HepG2 (cell line): ENCODE data around the gene ADGRB2. TPM values are rescaled to one million over a fixed set of nuclear protein-coding genes. Genes with fewer than 3 reads are reported as not detected.

Experiments used
- DNMT3B ChIP-seq: conservative IDR thresholded peaks from 2 replicates; pipeline ENCODE4 v1.6.1; 2016; ENCODE audit warnings: missing biosample characterization, control low read depth
- ETV5 ChIP-seq: IDR thresholded peaks from 2 replicates; pipeline ENCODE4 v1.6.1; 2018; ENCODE audit warnings: missing biosample characterization, missing genetic modification reagents, inconsistent platforms, borderline replicate concordance
- FLYWCH1 ChIP-seq: sonication (generic); formaldehyde crosslinking; IDR thresholded peaks from 2 replicates; pipeline ENCODE4 v1.8.1; 2023; ENCODE audit warnings: mild to moderate bottlenecking, missing genetic modification reagents
- FOXP4 ChIP-seq: sonication (generic); formaldehyde crosslinking; IDR thresholded peaks from 2 replicates; pipeline ENCODE4 v1.4.0; 2020; ENCODE audit warnings: missing genetic modification reagents
- HOXA3 ChIP-seq: sonication (generic); formaldehyde crosslinking; IDR thresholded peaks from 2 replicates; pipeline ENCODE4 v1.5.0; 2020; ENCODE audit warnings: missing genetic modification reagents
- MED1 ChIP-seq: sonication (generic); formaldehyde crosslinking; IDR thresholded peaks from 2 replicates; pipeline ENCODE4 v1.4.0; 2020; ENCODE audit warnings: missing genetic modification reagents
- MLLT10 ChIP-seq: sonication (generic); formaldehyde crosslinking; IDR thresholded peaks from 2 replicates; pipeline ENCODE4 v1.4.0; 2020; ENCODE audit warnings: missing genetic modification reagents
- MTF1 ChIP-seq: sonication (generic); formaldehyde crosslinking; IDR thresholded peaks from 2 replicates; pipeline ENCODE4 v1.5.0; 2020; ENCODE audit warnings: missing genetic modification reagents
- NAIF1 ChIP-seq: sonication (generic); formaldehyde crosslinking; IDR thresholded peaks from 2 replicates; pipeline ENCODE4 v1.5.0; 2020; ENCODE audit warnings: mild to moderate bottlenecking, missing genetic modification reagents, borderline replicate concordance
- RARA ChIP-seq: IDR thresholded peaks from 2 replicates; pipeline ENCODE4 v1.6.1; 2016; ENCODE audit warnings: missing genetic modification reagents, missing compliant biosample characterization
- SMAD3 ChIP-seq: sonication (generic); formaldehyde crosslinking; IDR thresholded peaks from 2 replicates; pipeline ENCODE4 v1.4.0; 2020; ENCODE audit warnings: missing genetic modification reagents
- YEATS4 ChIP-seq: sonication (generic); formaldehyde crosslinking; IDR thresholded peaks from 2 replicates; pipeline ENCODE4 v1.4.0; 2020; ENCODE audit warnings: missing genetic modification reagents, borderline replicate concordance
- ZBTB42 ChIP-seq: sonication (generic); formaldehyde crosslinking; IDR thresholded peaks from 2 replicates; pipeline ENCODE4 v1.5.0; 2020; ENCODE audit warnings: mild to moderate bottlenecking, missing genetic modification reagents
- ZFAT ChIP-seq: sonication (generic); formaldehyde crosslinking; conservative IDR thresholded peaks from 2 replicates; pipeline ENCODE4 v1.8.1; 2023; ENCODE audit warnings: missing genetic modification reagents, inconsistent platforms
- ZMAT3 ChIP-seq: sonication (generic); formaldehyde crosslinking; conservative IDR thresholded peaks from 2 replicates; pipeline ENCODE4 v1.7.0; 2021; ENCODE audit warnings: missing genetic modification reagents
- ZNF205 ChIP-seq: IDR thresholded peaks from 2 replicates; pipeline ENCODE4 v1.6.1; 2018; ENCODE audit warnings: missing biosample characterization, missing genetic modification reagents
- ZNF232 ChIP-seq: sonication (generic); formaldehyde crosslinking; IDR thresholded peaks from 2 replicates; pipeline ENCODE4 v1.4.0; 2020; ENCODE audit warnings: missing genetic modification reagents, borderline replicate concordance
- ZNF563 ChIP-seq: sonication (generic); formaldehyde crosslinking; IDR thresholded peaks from 2 replicates; pipeline ENCODE4 v1.8.0; 2022; ENCODE audit warnings: mild to moderate bottlenecking, moderate library complexity, missing genetic modification reagents
- ZNF713 ChIP-seq: sonication (generic); formaldehyde crosslinking; IDR thresholded peaks from 2 replicates; pipeline ENCODE4 v1.4.0; 2020; ENCODE audit warnings: mild to moderate bottlenecking, missing genetic modification reagents
- ZNF737 ChIP-seq: sonication (generic); formaldehyde crosslinking; IDR thresholded peaks from 2 replicates; pipeline ENCODE4 v1.5.0; 2020; ENCODE audit warnings: missing genetic modification reagents, mild to moderate bottlenecking, borderline replicate concordance
- ZNF878 ChIP-seq: sonication (generic); formaldehyde crosslinking; IDR thresholded peaks from 2 replicates; pipeline ENCODE4 v1.8.1; 2023; ENCODE audit warnings: mild to moderate bottlenecking, missing genetic modification reagents, moderate library complexity
- ZNF883 ChIP-seq: sonication (generic); formaldehyde crosslinking; IDR thresholded peaks from 2 replicates; pipeline ENCODE4 v1.5.1; 2020; ENCODE audit warnings: mild to moderate bottlenecking, missing genetic modification reagents; ENCODE audit errors: not compliant biosample characterization
- ZSCAN25 ChIP-seq: sonication (generic); formaldehyde crosslinking; IDR thresholded peaks from 2 replicates; pipeline ENCODE4 v1.8.0; 2022; ENCODE audit warnings: mild to moderate bottlenecking, missing genetic modification reagents
- polyA plus RNA-seq, 8 experiments: library from polyadenylated mRNA; depleted of rRNA in 3 of 8; stranded (reverse) in 7 of 8; unstranded in 1 of 8; fragments of >200 nt; fragmentation: Illumina TruSeq in 4 of 8; extraction: Trizol in 4 of 8; gene quantifications; 2 replicates each; pipeline versions ENCODE4 v1.2.1 to v1.2.3, GENCODE V29; 2011 to 2016; ENCODE audit warnings: low read depth in 4 of 8, missing spikeins in 1 of 8, mixed read lengths in 1 of 8; ENCODE audit not compliant: insufficient read depth in 1 of 8
- total RNA-seq, 5 experiments: library from RNA; depleted of rRNA; stranded (reverse); fragments of >200 nt; fragmentation: Illumina TruSeq; extraction: Trizol; gene quantifications; 2 replicates each; pipeline ENCODE4 v1.2.3, GENCODE V29; 2016; ENCODE audit warnings: low read depth in 1 of 5
- TF ChIP-seq, protein P1 (sequence below): sonication (generic); formaldehyde crosslinking; IDR thresholded peaks from 2 replicates; pipeline ENCODE4 v1.4.0; 2020; ENCODE audit warnings: missing genetic modification reagents, borderline replicate concordance
- TF ChIP-seq, protein P2 (sequence below): sonication (generic); formaldehyde crosslinking; IDR thresholded peaks from 2 replicates; pipeline ENCODE4 v1.4.0; 2020; ENCODE audit warnings: missing genetic modification reagents

ADGRB2 gene
- total and polyA plus RNA-seq, 2 of the 13 experiments (the other 11 are each of a cell fraction or from before 2014, with no cell fraction given), result 0.03 to 0.09 TPM

- peak; percentile 30; the same call in 1 of the 2 replicates for TF ChIP-seq ETV5 (CRISPR knock-in tag)
- TF ChIP-seq ZNF563 (CRISPR knock-in tag), result 0 out of 2 replicates have a peak, but pooled peaks have one; percentile 43
- 0 out of 2 replicates have a peak, but pooled peaks have one; percentile 74 for TF ChIP-seq MTF1 (CRISPR knock-in tag)
- TF ChIP-seq YEATS4 (CRISPR knock-in tag), result 0 out of 2 replicates have a peak, but pooled peaks have one; percentile 21
- TF ChIP-seq SMAD3, result peak; percentile 59; the same call in 1 of the 2 replicates
- peak; percentile 60 for TF ChIP-seq RARA (CRISPR knock-in tag)
- peak; percentile 39; the same call in 1 of the 2 replicates for TF ChIP-seq MED1
- TF ChIP-seq DNMT3B (CRISPR knock-in tag), result peak; percentile 68; the same call in 1 of the 2 replicates
- TF ChIP-seq ZNF878 (CRISPR knock-in tag), result peak; percentile 75; the same call in 1 of the 2 replicates
- TF ChIP-seq ZSCAN25, result no peak
- 0 out of 2 replicates have a peak, but pooled peaks have one; percentile 40 for TF ChIP-seq ZFAT (CRISPR knock-in tag)
- 0 out of 2 replicates have a peak, but pooled peaks have one; percentile 66 for TF ChIP-seq ZNF205 (CRISPR knock-in tag)
- TF ChIP-seq FLYWCH1 (CRISPR knock-in tag), result no peak
- peak; percentile 96 for TF ChIP-seq ZNF232 (CRISPR knock-in tag)
- TF ChIP-seq FOXP4, result peak; percentile 24; the same call in 1 of the 2 replicates
- TF ChIP-seq, protein P1, sequence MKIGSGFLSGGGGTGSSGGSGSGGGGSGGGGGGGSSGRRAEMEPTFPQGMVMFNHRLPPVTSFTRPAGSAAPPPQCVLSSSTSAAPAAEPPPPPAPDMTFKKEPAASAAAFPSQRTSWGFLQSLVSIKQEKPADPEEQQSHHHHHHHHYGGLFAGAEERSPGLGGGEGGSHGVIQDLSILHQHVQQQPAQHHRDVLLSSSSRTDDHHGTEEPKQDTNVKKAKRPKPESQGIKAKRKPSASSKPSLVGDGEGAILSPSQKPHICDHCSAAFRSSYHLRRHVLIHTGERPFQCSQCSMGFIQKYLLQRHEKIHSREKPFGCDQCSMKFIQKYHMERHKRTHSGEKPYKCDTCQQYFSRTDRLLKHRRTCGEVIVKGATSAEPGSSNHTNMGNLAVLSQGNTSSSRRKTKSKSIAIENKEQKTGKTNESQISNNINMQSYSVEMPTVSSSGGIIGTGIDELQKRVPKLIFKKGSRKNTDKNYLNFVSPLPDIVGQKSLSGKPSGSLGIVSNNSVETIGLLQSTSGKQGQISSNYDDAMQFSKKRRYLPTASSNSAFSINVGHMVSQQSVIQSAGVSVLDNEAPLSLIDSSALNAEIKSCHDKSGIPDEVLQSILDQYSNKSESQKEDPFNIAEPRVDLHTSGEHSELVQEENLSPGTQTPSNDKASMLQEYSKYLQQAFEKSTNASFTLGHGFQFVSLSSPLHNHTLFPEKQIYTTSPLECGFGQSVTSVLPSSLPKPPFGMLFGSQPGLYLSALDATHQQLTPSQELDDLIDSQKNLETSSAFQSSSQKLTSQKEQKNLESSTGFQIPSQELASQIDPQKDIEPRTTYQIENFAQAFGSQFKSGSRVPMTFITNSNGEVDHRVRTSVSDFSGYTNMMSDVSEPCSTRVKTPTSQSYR (CRISPR knock-in tag), result peak; percentile 50; the same call in 1 of the 2 replicates
- TF ChIP-seq ZNF713 (CRISPR knock-in tag), result no peak
- no peak for TF ChIP-seq ZBTB42 (CRISPR knock-in tag)
- no peak for TF ChIP-seq ZNF737 (CRISPR knock-in tag)
- 0 out of 2 replicates have a peak, but pooled peaks have one; percentile 57 for TF ChIP-seq ZMAT3 (CRISPR knock-in tag)
- TF ChIP-seq MLLT10 (CRISPR knock-in tag), result peak; percentile 36; the same call in 1 of the 2 replicates
- peak; percentile 70 for TF ChIP-seq ZNF883 (CRISPR knock-in tag)
- no peak for TF ChIP-seq NAIF1 (CRISPR knock-in tag)
- TF ChIP-seq HOXA3 (CRISPR knock-in tag), result peak; percentile 49; the same call in 1 of the 2 replicates
- TF ChIP-seq, protein P2, sequence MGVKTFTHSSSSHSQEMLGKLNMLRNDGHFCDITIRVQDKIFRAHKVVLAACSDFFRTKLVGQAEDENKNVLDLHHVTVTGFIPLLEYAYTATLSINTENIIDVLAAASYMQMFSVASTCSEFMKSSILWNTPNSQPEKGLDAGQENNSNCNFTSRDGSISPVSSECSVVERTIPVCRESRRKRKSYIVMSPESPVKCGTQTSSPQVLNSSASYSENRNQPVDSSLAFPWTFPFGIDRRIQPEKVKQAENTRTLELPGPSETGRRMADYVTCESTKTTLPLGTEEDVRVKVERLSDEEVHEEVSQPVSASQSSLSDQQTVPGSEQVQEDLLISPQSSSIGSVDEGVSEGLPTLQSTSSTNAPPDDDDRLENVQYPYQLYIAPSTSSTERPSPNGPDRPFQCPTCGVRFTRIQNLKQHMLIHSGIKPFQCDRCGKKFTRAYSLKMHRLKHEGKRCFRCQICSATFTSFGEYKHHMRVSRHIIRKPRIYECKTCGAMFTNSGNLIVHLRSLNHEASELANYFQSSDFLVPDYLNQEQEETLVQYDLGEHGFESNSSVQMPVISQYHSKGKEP (CRISPR knock-in tag), result peak; percentile 92; the same call in 1 of the 2 replicates
These were observed 40.2 kb downstream of the ADGRB2 start (continued) for GRCh38 chr1:31723828-31724359.
